ENCODE measurements around the gene PALLD. TPM values are rescaled to one million over a fixed set of nuclear protein-coding genes. Genes with fewer than 3 reads are reported as not detected.

Gene PALLD
- total RNA-seq, 1 experiment from 2014 or later = 18.3 TPM

- no peak for DNase-seq
- no peak overlapping the region for H4K91ac ChIP-seq (ENCODE audit: insufficient read length, low read depth, low read length)
- no peaks in the 10 kb centered on the region for H3K23me2 ChIP-seq (ENCODE audit: insufficient read length, low read depth, low read length, poor library complexity, severe bottlenecking)
- H3K56ac ChIP-seq (ENCODE audit: insufficient read length, low read depth, low read length) = no peak overlapping the region
- H3K4me2 ChIP-seq (ENCODE audit: insufficient read depth, insufficient read length, low read length) = no peak overlapping the region
- H4K20me1 ChIP-seq (ENCODE audit: control insufficient read depth, insufficient read depth, insufficient read length) = no peaks in the 10 kb centered on the region
- H2AK5ac ChIP-seq (ENCODE audit: insufficient read length, low read length) = no peak overlapping the region
- H3K9me3 ChIP-seq (ENCODE audit: control insufficient read depth, low read depth, low read length) = no peaks in the 10 kb centered on the region
- no peak overlapping the region for H3K9ac ChIP-seq (ENCODE audit: extremely low read depth, insufficient read length, low read length)
- H2BK5ac ChIP-seq (ENCODE audit: insufficient read length, low read length) = no peak overlapping the region
- no peaks in the 10 kb centered on the region for H3K79me1 ChIP-seq (ENCODE audit: insufficient read depth, low read depth, low read length, poor library complexity, severe bottlenecking)
- no peak overlapping the region for H4K8ac ChIP-seq (replicated peaks; ENCODE audit: insufficient read length, low read depth, low read length)
- H3K27ac ChIP-seq (ENCODE audit: insufficient read length, low read depth, low read length) = no peak overlapping the region
- H3K4ac ChIP-seq (ENCODE audit: low read depth, low read length) = no peak overlapping the region
- peak overlapping the region in 2 of 3 experiments; percentile 12 to 66; a peak in 4 of 7 replicates for H3K27ac Mint-ChIP-seq
- H2AFZ ChIP-seq (ENCODE audit: low read length) = no peak overlapping the region
- no CpG with 5 or more reads among the region's 10 CpGs for WGBS (ENCODE audit: extremely low coverage, insufficient read length, low lambda C conversion rate)
- H3K4me3 Mint-ChIP-seq = peak overlapping the region in 1 of 2 experiments; percentile 31; a peak in 2 of 5 replicates
- peaks cover 14% of the 10 kb centered on the region for H3K4me1 ChIP-seq (ENCODE audit: insufficient read depth, low read length)
- H3K14ac ChIP-seq (ENCODE audit: insufficient read depth, low read length) = no peak overlapping the region
- H3K27me3 Mint-ChIP-seq (ENCODE audit: low read depth) = peaks cover 4% of the 10 kb centered on the region
- H3K79me2 ChIP-seq (ENCODE audit: insufficient read depth, low read length) = no peaks in the 10 kb centered on the region
- no peak overlapping the region for H3T11ph ChIP-seq (ENCODE audit: low read length)
- no peak overlapping the region for H2BK20ac ChIP-seq (ENCODE audit: low read depth, low read length, poor library complexity, severe bottlenecking)
- H3K27me3 ChIP-seq (ENCODE audit: insufficient read depth, low read length) = no peaks in the 10 kb centered on the region
- H4K5ac ChIP-seq (ENCODE audit: insufficient read length, low read depth, low read length) = no peak overlapping the region
- H2BK15ac ChIP-seq (ENCODE audit: low read depth, low read length) = no peak overlapping the region
- no peak for TF ChIP-seq CTCF (conservative IDR thresholded peaks at IDR 0.05)
- no peaks in the 10 kb centered on the region; a peak in 1 of 7 replicates for H3K36me3 Mint-ChIP-seq (ENCODE audit: insufficient read depth in 1 of 3, low read depth in 3 of 3)
- peaks cover 59 to 65% of the 10 kb centered on the region in 2 experiments for H3K4me1 Mint-ChIP-seq
- no peaks in the 10 kb centered on the region for H3K9me3 Mint-ChIP-seq
- H3K23ac ChIP-seq (ENCODE audit: insufficient read length, low read depth, low read length) = no peak overlapping the region
- H2BK120ac ChIP-seq (ENCODE audit: low read depth, low read length, poor library complexity, severe bottlenecking) = no peak overlapping the region
- no peak overlapping the region for H3K18ac ChIP-seq (ENCODE audit: insufficient read length, low read depth, low read length)
- H2BK12ac ChIP-seq (ENCODE audit: insufficient read length, low read depth, low read length) = no peak overlapping the region
Observed at GRCh38 chr4:168849030-168849675, 352.3 kb downstream of the PALLD start.

Measured in H9 (cell line).